ENCODE results near the gene C11orf52.
A peak's percentile ranks its signal among the peaks of the same experiment; 100 is the strongest.
"Not testable (repeated sequence)": the region's sequence is repeated elsewhere in the genome, so short reads cannot be mapped to it uniquely, and the experiment has no call there.

C11orf52 gene, protein sequence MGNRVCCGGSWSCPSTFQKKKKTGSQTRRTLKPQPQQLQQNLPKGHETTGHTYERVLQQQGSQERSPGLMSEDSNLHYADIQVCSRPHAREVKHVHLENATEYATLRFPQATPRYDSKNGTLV

DNA sequence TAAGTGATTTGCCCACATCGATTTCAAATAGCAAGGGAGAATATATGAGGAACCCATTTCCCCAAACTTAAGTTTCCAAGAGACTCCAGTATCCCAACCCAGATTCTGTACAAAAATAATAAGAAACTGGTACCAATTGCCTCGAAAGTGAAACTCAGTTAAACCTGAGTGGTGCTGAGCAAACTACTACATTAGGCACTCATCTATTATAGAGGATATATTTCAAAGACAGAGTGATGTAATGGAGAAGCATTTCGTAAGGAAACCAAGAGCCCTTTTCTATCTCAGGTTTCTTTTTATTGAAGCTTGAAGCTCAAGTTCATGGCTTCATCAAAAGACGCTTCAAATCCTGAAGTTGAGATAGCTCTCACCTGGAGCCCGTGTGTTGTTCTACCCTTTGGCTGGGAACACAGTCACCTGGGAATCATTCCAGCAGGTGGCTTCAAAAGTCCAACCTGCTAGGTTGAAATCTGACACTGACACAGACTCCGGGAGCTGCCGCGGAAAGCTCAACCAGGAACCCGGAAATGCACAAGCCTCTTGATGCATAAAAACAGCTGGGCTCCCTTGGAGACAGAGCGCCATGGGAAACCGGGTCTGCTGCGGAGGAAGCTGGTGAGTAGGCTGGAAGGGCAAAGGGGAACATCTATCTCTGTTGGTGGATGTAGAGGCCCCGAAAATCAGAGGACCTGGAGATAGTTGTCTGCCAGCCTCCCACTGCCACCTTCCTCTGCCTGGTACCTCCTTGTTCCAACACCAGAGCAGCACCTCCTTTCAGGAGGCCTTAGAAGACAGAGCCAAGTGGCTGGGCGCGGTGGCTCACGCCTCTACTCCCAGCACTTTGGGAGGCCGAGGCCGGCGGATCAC lies at the start of gene C11orf52:
C11orf52 (plus strand) TSS at position 524 of the 867 bp plus-strand sequence; CDS start at position 584, 60 bp downstream.
- peak; percentile 95 for DNase-seq

DNA sequence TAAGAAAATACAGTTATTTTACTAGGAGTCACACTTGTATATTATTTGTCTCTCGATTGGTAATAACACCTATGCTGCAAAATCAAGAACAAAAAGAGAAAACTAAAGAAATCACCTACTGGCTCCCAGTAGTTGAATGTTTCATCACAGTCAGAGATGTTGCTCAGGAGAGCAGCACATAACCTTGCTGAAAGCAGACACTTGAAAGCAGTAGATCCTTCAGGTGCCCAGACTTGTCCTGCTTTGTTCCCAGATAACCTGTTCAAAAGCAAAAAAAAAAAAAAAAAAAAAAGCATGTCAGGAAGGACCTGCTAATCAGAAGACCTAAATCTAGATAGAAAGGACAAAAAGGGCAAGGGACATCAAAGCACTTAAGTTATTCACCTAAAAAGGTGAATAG lies 48.6 kb upstream of the C11orf52 start:
- no peak for DNase-seq

DNA sequence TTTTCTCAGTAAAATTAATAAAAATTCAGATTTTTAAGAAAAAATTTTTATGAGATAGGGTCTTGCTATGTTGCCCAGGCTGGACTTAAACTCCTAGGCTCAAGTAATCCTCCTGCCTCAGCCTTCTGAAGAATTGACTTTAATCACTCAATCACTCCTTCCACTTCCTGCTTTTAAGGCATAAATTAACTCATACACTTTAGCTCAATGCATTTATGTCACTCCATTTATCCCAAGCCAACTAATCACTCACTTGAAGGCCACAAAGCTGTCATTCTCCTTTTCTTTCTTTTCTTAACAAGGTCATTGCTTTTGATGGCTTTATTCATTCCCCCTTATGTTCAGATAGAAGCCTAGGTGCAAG lies 48.2 kb upstream of the C11orf52 start:
- no peak for DNase-seq

DNA sequence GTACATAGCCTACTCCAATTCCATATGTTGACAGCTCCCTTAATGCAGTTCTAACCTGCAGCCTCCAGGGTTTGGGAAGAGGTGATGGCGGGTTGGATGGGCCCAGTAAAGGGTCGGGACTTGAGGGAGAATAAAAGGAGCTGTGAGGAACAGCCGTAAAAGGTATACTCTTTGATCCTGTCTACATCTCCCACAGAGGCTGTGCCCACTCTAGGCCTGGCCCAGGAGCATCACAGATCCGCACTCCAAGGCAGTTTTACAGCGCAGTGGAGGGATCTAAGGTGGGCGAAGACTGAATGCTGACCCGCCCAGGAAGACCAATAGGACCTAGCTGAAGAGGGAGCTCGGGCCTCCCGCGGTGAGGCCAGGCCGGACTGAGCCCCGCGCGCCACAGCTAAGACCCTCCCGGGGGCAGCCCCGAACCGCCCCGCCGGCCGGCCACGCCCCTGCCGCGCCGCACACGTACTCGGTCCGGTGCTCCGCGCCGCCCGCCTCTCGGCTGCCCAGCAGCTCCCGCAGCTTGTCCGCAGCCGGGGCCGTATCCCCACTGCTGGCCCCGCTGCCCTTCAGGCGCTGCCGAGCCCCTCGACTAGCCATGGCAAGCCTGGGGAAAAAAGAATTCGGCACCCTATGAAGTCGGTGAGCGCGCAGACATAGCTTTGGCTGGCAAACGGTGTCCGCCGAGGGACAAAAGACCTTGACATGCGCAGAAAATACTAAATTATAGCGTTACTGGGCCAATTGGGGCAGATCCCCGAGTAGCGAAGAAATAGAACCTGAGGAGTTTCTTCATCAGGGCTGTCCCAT lies 47.6 kb upstream of the C11orf52 start, which contains the start of gene ALG9:
ALG9 (minus strand) TSS at position 696 of the 807 bp plus-strand sequence; CDS start at position 597, 99 bp downstream.
- peak; percentile 83 for DNase-seq

DNA sequence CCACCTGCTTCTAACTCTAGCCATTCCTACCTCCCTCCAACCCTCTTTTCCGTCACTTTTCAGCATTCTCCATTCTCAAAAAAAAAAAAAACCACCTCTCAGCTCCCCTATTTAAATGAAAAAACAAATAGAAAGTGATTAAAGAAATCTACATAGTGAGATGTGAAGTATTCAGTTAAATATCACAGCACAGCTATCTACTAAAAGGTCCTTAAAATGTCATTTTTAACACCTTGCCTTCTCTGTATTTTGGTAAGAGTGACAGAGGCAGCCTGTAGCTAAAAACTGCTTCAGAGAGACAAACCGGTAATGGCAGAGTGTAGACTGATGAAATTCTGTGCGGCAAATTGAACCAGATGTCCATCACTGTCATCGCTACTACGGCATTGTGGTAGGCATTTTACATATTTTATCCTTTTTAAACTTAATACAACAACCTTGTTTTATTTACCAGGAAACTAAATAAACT lies 47.0 kb upstream of the C11orf52 start:
- no peak for DNase-seq

DNA sequence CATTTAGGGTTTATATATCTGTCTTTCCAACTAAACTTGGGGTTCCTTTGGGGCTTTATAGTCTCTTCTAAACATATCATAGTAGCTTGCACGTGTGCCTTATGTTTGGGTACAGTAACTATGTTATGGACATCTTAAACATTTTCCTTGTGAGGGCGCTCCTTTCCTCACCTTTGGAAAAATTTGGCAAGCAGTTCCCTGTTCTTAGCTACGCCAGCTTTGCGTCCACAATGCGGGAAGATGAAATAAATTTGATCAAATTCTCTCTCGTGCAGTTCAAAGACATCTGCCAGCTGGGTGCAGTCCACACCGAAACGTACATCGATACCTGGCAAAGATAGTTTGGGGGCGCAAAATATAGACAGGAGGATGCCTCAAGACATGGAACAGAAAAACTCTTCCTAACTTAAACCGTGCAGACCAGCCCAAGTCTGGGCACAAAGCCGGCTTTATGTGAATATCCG lies 40.3 kb upstream of the C11orf52 start:
- DNase-seq: peak; percentile 60

DNA sequence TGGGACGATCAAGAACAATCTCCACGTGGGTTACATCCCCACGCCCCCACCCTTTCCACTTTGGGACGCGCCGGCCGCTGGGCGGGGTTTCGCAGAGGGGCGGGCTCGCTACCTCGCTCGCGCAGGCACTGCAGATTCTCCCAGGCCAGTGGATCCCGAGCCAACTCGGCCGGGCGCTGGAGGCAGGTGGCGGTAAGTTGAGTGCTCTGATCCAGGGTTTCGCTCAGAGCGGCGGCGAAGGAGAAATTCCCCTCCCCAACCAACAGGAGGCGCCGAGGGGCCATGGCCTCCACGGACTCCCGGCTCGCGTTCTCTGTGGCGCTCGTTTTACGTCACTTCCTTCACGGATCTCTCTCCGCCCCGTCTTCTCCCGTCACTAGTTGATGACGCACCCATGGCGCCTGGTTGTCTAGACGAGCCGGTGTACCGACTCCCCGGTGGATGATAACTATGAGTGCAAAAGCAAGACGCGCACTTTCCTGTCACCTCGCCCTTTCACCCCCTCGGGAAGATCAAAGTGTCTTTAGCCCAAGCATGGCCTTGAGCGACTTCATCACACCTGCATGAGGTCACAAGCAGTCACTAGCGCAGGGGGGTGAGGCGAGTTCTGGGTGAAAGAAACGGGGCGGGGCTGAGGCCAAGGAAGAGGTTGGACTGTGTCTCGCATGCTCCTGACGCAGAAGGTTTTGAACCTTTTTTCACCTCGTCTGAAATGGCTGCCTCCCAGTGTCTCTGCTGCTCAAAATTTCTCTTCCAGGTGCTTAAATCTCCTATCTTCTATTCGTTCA lies 39.7 kb upstream of the C11orf52 start, which contains the start of the genes CFAP68 and FDXACB1:
CFAP68 (plus strand) TSS at position 693 of the 788 bp plus-strand sequence; CDS start at position 713, 20 bp downstream.
FDXACB1 (minus strand) TSS at position 317 of the 788 bp plus-strand sequence; CDS start at position 284, 33 bp downstream.
- DNase-seq: peak; percentile 97

DNA sequence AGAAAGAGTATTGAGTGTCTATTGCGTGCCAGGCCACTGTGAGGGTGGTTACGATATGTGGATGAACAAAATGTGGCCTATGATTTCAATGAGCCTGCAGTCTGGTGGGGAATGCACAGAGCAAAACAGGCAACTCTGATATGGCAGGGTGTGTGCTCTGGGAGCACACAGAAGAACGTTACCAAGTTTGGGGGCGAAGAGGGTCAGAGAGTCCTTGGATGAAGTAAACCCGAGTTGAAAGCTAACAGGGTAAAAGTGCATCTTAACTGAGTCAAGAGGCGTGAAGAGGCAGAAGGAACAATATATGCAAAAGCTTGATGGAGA lies 39.1 kb upstream of the C11orf52 start:
- DNase-seq: no peak

DNA sequence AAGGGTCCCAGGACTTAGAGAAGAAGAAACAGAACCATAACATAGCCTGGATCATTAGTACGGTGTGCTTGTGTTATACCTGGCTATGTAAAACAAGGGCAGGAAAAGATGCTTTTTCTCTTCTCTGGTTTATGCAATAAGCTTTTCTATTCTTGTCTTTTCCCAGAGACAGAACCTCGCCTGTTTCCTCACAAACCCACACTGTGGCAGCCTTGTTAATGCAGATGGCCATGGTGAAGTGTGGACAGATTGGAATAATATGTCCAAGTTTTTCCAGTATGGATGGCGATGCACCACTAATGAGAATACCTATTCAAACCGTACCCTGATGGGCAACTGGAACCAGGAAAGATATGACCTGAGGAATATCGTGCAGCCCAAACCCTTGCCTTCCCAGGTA lies 36.5 kb upstream of the C11orf52 start:
- no peak for DNase-seq

DNA sequence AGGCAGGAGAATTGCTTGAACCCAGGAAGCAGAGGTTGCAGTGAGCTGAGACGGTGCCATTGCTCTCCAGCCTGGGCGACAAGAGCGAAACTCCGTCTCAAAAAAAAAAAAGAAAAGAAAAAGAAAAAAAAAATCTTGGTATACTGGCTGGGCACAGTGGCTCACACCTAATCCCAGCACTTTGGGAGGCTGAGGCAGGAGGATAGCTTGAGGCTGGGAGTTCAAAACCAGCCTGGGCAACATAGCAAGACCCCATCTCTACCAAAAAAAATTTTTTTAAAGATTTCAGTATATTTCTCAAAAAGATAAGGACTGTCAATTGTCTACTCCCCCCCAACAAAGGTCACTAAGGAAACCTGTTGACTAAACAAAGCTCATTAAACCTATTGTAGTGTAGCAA lies 33.7 kb upstream of the C11orf52 start:
- DNase-seq: not testable (repeated sequence)

DNA sequence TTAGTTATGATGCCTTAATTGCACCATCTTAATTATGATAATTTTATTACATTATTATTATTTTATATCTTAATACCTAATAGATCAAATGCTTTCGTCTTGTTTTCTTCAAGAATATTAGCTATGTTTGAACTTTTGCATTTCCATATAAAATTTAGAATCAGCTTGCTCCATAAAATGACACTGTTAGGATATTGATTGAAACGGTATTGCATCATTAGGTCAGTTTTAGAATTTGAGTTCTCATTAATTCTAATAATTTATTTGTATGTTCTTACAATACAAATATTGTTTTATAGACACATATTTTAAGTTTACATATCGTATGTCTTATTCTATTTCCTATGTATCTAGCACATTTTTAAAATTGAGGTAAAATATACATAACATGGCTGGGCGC lies 32.7 kb upstream of the C11orf52 start:
- DNase-seq: no peak

DNA sequence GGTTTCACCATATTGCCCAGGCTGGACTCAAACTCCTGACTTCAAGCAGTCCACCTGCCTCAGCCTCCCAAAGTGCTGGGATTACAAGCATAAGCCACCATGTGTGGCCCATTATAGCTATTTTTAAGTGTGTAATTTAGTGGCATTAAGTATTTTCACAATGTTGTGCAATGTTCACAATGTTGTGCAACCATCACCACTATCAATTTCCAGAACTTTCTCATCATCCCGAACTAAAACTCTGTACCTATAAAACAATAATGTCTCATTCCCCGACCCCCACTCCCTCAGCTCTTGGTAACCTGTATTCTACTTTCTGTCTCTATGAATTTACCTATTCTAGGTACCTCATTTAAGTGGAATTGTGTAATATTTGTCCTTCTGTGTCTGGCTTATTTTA lies 31.9 kb upstream of the C11orf52 start:
- DNase-seq: no peak

DNA sequence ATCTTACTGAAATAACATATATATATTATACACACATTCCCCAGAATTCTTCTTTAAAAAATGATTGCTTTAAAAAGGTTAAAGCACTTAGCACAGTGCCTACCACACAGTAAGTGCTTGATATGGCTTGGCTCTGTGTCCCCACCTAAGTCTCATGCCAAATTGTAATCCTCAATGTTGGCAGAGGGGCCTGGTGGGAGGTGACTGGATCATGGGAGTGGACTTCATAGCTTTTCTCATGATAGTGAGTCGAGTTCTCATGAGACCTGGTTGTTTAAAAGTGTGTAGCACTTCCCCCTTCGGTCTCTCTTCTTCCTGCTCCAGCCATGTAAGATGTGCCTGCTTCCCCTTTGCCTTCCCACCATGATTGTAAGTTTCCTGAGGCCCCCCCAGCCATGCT lies 13.3 kb upstream of the C11orf52 start:
- no peak for DNase-seq

DNA sequence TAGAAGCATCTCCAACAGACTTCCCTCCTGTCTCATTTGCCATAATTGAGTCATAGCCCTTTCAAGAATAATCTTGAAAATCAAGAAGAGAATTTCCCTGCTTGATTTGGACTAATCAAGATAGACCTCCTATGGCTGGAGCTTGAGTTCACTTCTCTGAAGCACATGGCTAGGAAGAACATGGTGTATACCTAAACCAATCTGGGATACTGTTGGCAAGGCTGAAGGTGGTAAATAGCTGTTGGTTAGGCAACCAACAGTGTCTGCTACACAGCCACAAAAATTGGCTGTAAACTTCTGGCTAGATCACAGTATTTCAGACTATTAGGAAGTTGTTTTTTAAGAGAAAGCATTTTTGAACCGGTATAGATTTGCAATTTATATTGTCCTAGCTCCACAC lies 12.0 kb upstream of the C11orf52 start:
- DNase-seq: no peak

DNA sequence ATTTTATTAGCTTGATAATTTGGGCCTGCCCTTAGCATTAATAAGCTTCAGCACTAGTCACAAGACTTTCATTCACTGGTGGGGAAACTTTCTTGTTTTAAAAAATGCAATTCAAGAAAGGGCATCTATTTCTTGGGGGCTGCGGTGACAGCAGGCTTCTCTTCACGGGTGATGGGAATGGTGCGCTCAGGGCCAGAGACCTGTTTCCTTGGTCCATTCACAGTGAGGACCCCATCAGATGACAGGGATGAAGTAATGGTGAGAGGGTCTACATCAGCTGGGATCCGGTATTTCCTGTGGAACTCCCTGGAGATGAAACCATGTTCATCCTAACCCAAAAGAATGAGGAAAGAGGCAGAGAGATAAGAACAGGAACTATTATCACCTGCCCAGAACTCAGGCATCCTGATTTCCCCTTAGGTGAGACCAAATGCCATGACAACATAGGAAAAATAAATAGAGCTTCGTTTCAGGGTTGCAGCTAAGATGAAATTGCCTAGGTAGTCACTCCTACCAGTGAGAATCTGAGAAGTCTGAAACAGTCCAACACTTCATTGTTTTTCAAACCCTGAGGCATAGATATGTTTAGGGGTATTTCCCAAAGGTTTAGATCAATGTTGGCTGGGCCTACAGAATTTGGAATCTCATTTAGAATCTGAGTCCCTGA lies 9.9 kb upstream of the C11orf52 start:
- DNase-seq: no peak

DNA sequence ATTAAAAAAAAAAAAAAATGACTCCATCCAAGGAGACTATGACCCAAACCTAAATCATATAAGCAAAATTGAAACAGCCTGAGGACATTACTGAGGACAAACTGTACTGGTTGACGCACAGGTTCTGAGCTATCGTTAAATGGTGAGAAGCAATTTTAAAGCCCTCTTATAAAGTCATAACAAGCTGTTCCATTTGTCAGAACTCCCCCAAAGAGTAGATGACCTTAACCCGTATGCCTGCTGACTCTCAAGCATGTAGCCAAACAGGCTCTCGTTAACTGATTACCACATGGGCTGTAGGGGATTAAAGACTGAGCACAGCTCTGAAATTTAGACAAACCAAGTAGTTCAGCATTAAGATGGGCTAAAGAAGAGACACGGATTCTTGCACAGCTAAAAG lies 9.3 kb upstream of the C11orf52 start:
- DNase-seq: no peak

DNA sequence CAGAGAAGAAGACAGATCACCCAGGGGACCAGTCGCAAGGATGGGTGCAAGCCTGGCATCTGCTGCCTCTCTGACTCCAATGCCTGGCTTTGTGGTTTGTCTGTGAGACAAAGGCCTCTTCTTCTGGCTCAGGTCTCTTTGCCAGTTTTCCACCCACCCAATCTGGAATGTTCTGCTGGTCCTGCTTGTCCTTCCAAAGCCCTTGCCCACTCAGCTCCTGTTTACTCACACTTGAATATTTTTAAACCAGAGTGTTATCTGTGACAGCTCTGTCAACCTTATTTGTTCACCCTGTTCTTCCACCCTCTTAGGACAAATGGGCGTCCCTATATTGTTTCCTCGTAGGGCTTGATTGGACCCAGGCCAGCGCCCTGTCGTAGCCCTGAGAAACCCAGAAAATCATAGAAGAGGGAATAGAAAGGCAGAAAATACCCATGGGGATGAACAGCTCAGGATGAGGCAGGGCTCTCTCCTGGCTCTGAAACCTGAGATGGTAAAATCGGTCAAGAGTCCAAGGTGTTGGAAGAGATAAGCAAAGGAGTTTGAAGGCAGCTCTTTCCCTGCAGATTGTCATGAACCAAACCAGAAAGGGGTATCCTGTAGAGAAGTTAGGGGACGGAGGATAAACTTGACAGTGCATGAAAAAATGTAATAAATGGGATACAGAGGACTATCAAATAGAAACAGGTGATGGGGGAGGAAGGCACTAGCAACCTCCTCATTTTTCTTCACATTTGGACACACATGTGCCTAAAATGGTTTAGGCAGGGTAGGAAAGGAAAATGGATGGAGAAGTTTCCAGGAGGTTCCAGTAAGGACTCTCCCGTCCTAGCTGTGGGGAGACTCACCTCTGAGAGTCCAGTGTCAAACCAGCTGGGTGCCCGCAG lies 7.8 kb upstream of the C11orf52 start:
- no peak for DNase-seq

DNA sequence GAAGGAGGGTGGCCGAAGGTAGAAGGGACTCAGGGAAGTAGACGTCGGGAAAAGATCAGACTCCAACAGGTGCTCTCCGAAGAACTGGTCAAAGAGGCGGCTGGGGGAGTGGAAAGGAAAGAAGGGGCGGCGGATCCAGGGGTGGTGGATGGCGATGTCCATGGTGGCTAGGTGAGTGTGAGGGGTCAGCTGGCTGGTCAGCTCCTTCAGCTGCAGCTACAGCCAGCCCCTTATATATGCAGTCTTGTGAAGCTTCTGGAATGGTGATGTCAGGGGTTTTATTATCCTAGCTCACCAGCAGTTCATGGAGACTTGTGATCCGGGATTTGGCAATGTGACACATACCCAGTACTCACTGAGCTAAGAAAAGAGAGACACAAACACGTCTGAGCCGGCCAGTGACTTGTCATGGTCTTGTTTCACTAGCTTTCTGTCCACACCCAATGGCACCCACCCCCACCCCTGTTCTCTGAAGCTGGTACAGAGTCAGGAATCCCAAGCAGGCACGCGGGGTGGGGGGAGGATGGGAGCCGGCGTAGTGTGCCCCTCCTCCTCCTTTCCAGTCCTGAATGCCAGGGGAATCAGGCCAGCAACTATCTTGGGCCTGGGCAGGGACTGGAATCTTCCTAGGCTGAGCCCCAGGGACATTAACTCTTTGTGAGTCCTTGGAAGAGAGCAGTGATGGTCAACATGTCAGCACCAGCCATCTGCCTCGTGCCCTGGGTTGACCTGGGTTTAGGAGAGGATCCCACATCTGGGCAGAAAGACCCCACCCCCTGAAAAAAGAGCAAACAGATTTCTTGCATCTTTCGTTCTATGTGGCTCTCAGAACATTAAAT lies 6.9 kb upstream of the C11orf52 start, which contains the start of gene CRYAB:
CRYAB (minus strand) TSS at position 208 of the 839 bp plus-strand sequence; CDS start at position 162, 46 bp downstream.
- DNase-seq: no peak

DNA sequence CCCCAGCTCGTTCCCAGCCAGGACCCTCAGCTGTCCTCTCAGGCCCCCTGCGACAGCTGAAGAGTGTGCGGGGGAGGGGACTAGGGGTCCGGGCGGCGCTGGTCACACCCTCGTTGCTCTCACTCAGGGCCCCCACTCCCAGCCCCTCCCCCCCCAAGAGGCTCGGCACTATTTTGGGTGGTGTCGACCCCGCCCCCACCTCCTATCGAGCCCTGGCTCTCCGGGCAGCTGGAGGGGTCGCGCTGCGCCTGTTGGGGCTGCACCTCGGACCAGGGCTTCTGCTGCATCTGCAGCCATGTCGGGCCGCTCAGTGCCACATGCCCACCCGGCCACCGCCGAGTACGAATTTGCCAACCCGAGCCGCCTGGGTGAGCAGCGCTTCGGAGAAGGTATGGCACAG lies 6.2 kb upstream of the C11orf52 start, which contains the start of gene HSPB2:
HSPB2 (plus strand) TSS at position 200 of the 400 bp plus-strand sequence; CDS start at position 296, 96 bp downstream.
- no peak for DNase-seq
